HG03097 (cell line): ENCODE results near the gene NEMP2.
"Not testable (repeated sequence)": the region's sequence is repeated elsewhere in the genome, so short reads cannot be mapped to it uniquely, and the experiment has no call there.

Experiments used
- ATAC-seq: cut with Tn5 transposase; IDR thresholded peaks from one replicate; pipeline ENCODE4 v1.9.1; 2021; ENCODE audit not compliant: unreplicated experiment, low FRiP score

NEMP2 gene

GRCh38 chr2:190527918-190528317 lies 6.6 kb downstream of the NEMP2 start:
- ATAC-seq, result no peak

GRCh38 chr2:190527214-190527613 lies 7.3 kb downstream of the NEMP2 start:
- ATAC-seq, result no peak

GRCh38 chr2:190526105-190526750 lies 8.3 kb downstream of the NEMP2 start:
- ATAC-seq, result no peak

- ATAC-seq, result no peak
Observed at GRCh38 chr2:190524928-190525327, 9.6 kb downstream of the NEMP2 start.

GRCh38 chr2:190519975-190520767 lies 14.4 kb downstream of the NEMP2 start:
- ATAC-seq, result no peak

- no peak for ATAC-seq
Observed at GRCh38 chr2:190517468-190517867, 17.1 kb downstream of the NEMP2 start.

GRCh38 chr2:190515687-190516086 lies 18.8 kb downstream of the NEMP2 start:
- no peak for ATAC-seq

- ATAC-seq, result no peak
Observed at GRCh38 chr2:190514676-190515075, 19.8 kb downstream of the NEMP2 start.

- no peak for ATAC-seq
Observed at GRCh38 chr2:190513877-190514276, 20.6 kb downstream of the NEMP2 start.

- no peak for ATAC-seq
Observed at GRCh38 chr2:190512539-190513095, 21.9 kb downstream of the NEMP2 start.

- ATAC-seq, result no peak
Observed at GRCh38 chr2:190511104-190511503, 23.4 kb downstream of the NEMP2 start.

- ATAC-seq, result not testable (repeated sequence)
Observed at GRCh38 chr2:190509895-190510294, 24.6 kb downstream of the NEMP2 start.

- ATAC-seq, result no peak
Observed at GRCh38 chr2:190507135-190507534, 27.4 kb downstream of the NEMP2 start.

GRCh38 chr2:190506666-190507065 lies 27.9 kb downstream of the NEMP2 start:
- ATAC-seq, result no peak

- ATAC-seq, result no peak
Observed at GRCh38 chr2:190505696-190506095, 28.8 kb downstream of the NEMP2 start.

GRCh38 chr2:190504912-190505311 lies 29.6 kb downstream of the NEMP2 start:
- ATAC-seq, result no peak

- no peak for ATAC-seq
Observed at GRCh38 chr2:190503088-190503487, 31.4 kb downstream of the NEMP2 start.

- ATAC-seq, result no peak
Observed at GRCh38 chr2:190501702-190502407, 32.7 kb downstream of the NEMP2 start.

GRCh38 chr2:190501231-190501630 lies 33.3 kb downstream of the NEMP2 start:
- ATAC-seq, result no peak

- no peak for ATAC-seq
Observed at GRCh38 chr2:190500054-190500502, 34.4 kb downstream of the NEMP2 start.

GRCh38 chr2:190499273-190499672 lies 35.2 kb downstream of the NEMP2 start:
- no peak for ATAC-seq
